Measurements from ENCODE around the gene OR10J1. TPM values are rescaled to one million over a fixed set of nuclear protein-coding genes. Genes with fewer than 3 reads are reported as not detected.
"Not testable (repeated sequence)": the region's sequence is repeated elsewhere in the genome, so short reads cannot be mapped to it uniquely, and the experiment has no call there.

The OR10J1 gene, protein sequence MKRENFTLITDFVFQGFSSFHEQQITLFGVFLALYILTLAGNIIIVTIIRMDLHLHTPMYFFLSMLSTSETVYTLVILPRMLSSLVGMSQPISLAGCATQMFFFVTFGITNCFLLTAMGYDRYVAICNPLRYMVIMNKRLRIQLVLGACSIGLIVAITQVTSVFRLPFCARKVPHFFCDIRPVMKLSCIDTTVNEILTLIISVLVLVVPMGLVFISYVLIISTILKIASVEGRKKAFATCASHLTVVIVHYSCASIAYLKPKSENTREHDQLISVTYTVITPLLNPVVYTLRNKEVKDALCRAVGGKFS
- under 1 TPM in 3 of 4 donors, not detected in 1; 0.03 to 0.06 (median 0.05) TPM for polyA plus RNA-seq (ENCODE audit: insufficient read length in 4 of 4)

DNA sequence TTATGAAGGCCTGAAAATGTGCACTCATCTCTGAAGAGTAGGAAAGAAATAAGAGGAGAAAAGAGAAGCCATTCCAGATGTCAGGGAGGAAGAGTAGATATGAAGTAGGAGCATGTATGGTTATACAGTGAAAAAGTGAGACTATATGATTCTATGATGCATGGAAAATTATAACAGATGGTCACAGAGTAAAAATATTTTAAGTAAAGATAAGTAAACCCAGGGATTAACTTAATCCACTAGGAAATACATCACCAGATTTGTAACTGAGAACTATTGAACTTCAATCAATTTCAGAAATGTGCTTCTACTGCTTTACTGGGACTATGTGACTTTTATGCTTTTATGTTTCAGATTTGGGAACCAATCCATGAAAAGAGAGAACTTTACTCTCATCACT lies at the start of gene OR10J1:
Gene OR10J1 (plus strand): TSS at position 301 of the 400 bp plus-strand sequence. CDS start 70 bp downstream, at position 371.
- DNase-seq (ENCODE audit: low read depth in 4 of 4, low spot score in 2 of 4), result no peak

DNA sequence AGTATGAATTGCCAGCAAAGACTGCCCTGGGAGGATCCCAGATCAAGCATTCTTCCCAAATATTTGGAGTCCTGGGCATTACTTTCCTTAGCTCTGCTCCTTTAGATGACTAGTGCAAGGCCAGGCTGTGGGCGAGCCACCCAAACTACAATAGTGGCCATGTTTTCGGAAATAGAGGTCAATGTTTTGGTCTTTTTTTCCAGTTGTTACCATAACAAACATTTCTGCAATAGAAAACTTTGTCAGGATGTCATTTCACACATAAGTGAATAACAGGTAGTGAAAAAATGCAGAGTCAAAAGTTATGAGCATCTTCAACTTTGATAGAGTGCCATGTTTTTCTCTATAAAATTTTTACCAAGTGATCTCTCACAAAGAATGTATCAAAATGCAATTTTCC lies 32.7 kb upstream of the OR10J1 start:
- DNase-seq (ENCODE audit: low read depth in 4 of 4, low spot score in 2 of 4), result no peak

DNA sequence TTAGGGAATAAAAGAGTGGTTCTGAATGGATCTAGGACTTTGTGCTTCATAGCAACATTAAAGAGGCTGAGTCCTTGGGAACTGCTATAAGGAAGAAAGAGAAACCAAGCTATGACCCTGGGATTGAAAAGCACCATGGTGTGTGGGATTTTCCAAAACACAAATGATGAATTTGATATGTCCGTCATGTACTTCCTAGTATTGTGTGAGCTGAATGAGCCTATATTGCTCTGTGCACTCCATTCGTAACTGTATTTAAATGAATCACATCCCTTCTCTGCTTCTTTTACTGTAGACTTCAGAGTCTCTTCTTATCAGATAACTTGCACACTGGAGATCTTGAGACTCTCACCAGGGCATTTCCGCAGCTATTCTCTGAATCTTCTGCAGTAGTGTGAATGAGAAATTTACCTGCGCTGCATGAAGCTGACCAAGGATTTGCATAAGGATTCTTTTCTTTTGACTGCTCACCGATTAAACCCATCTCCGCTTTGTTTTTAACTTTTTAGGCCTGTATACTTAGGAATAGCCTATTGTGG lies 30.6 kb upstream of the OR10J1 start:
- DNase-seq (ENCODE audit: low read depth in 4 of 4, low spot score in 2 of 4), result no peak

DNA sequence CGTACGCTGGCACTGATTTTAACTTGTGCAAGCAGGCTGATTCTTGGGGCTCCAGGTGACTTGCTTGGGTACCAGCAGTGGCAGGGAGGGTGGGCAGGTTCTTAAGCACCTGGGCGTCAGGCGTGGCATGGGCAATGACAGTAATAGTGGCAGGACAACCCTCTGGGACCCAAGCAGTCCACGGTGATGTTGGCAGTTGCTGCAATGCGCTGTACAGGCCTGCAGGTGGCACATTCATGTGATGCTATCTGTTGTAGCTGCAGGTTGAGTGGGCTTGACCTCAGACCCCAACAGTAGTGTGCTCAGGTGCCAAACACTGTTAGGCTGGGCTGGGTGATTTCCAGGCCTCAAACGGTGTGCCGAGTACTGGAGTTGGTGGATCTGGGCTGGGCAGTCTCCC lies 17.7 kb upstream of the OR10J1 start:
- DNase-seq (ENCODE audit: low read depth in 4 of 4, low spot score in 2 of 4), result no peak

DNA sequence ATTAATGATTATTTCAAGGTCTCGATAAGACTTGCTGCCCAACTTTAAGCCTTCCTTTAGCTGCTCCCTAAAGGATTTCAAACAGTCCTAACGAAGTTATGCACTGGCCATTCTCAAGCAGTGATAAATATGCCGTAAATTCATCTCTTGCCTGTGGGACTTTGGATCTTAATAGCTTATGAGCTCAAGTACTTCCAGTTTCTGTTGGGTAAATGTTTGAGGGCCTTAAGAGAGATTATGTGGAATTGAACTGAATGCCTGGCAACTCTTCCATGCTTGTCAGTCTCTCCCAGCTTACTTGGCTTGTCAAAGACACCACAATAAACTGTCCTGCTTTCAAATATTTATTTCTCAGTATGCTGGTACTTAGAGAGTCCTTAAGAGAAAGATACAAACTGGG lies 11.0 kb upstream of the OR10J1 start:
- DNase-seq (ENCODE audit: low read depth in 4 of 4, low spot score in 2 of 4), result no peak

DNA sequence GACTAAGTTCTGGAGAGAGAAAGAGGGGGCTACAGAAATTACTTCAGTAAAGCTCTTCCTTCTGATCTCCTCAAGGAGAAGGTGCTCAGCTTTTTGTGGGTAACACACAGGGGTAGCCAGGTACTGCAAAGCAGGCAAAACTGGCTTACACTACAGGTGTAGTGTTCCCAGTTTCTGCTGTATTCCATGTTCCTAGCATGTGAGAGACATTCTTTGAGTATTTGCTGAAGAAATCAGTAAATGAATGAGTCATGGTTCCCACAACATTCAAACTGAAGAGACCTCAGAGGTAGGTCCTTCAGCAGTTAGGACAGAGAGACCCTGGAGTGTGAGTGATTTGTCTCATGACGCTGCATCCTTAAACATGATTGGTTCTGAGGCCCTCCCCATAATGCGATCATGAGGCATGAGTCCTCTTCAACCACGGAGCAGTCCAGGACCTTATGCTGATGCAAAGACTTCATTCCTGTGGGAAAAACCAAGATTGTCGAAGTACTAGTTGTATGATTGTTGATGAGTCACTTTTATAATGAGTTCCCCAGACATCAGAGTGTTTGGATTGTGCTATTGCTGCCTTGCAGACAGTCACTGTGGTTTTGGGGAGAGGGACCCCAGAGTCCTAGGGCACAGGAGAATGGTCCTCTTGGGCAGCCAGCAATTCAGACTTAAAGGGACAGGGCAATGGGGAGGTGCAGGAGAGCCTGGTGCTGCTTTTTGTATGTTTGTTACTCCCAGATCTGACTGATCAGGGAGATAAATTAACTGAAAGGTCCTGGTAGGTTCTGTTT lies 10.3 kb upstream of the OR10J1 start:
- no peak for DNase-seq (ENCODE audit: low read depth in 4 of 4, low spot score in 2 of 4)

DNA sequence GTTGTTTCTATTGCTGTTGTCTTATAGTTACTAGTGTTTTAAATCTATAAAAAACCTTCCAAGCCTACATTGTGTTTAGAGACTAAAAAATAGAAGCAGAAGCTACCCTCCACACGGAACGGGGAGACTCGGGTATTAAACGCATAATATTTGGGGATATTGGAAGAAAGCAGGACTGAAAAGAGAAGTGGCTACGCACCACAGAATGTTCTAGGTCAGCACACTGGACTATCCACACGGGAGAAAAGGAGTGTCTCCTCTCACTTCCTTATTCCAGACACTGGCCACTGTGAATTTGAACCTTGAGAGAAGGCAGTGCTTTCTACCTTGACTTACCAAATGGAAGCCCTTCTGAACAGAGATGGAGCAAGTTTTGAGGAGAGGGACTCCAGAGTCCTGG lies 8.5 kb upstream of the OR10J1 start:
- no peak for DNase-seq (ENCODE audit: low read depth in 4 of 4, low spot score in 2 of 4)

DNA sequence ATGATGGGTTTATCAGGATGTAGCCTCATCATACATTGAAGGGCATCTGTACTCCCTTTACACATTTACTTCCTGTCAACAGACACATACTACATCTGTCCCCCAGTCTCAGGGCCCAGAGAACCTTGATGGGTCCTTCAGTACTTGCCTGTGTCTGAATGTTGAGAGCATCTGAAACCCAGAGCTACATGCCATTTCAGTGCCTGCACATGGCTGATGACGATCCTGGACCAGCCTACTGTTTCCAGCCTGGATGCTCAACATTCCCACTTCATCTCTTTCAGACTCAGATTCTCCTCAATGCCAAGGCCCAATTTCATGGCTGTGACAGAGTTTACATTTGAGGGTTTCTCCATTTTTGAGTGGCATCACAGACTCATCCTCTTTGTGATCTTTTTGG lies 7.6 kb upstream of the OR10J1 start, which contains the start of gene OR10J4:
Gene OR10J4 (plus strand): TSS at position 301 of the 400 bp plus-strand sequence.
- no peak for DNase-seq (ENCODE audit: low read depth in 4 of 4, low spot score in 2 of 4)

DNA sequence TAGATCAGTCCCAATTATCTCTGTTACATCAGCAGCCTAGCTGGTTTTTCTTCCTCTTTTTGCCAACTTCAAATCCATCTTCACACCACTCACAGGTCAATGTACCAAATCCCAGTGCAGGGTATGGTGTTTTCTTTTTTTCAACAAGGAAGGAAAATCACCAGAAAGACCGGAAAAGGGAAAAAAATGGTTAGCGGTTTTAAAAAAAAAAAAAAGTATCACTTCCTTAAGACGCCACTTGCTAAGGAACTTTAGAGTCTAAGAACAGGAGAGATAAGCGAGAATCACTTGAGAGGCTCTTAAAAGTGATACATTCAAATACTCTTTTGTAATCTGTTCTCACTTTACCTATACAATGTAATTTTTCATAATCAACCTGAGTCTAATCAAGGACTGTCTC lies 3.1 kb upstream of the OR10J1 start:
- no peak for DNase-seq (ENCODE audit: low read depth in 4 of 4, low spot score in 2 of 4)

DNA sequence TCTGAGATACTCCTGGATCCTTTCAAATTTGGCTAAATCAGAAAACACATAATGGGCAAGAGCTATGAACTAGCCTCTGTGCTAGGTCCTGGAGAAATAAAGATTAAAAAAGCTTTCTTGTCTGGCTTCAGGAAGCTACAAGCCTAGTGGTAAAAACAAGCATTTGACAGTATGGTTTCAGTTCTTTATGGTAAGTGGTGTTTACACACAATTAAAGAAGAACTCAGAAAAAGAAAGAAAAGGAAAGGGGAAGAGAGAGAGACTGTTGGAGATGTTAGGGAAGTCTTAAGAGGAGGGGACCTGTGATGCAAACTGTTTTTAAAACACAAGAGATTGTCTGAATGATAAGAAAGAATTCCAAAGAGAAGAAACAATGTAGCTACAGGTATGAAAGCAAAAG lies 1.8 kb downstream of the OR10J1 start:
- DNase-seq (ENCODE audit: low read depth in 4 of 4, low spot score in 2 of 4), result no peak

DNA sequence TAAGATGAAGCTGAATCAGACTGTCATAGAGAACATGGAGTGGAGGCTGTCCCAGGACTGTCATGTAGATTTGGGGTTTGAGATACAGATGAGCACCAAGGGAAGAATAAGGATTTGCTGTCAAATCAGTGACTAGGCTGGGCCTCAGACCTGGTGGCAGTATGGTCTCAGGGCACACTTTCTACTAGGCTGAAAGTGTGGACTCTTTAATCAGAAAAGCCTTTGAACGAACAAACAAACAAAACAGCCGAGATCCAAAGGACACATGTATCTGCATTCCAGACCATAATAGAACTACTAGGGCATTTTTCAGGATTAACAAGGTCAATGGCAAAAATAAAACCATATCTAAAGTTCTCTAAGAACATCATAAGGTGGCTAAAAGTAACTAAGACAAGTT lies 2.9 kb downstream of the OR10J1 start:
- DNase-seq (ENCODE audit: low read depth in 4 of 4, low spot score in 2 of 4), result no peak

DNA sequence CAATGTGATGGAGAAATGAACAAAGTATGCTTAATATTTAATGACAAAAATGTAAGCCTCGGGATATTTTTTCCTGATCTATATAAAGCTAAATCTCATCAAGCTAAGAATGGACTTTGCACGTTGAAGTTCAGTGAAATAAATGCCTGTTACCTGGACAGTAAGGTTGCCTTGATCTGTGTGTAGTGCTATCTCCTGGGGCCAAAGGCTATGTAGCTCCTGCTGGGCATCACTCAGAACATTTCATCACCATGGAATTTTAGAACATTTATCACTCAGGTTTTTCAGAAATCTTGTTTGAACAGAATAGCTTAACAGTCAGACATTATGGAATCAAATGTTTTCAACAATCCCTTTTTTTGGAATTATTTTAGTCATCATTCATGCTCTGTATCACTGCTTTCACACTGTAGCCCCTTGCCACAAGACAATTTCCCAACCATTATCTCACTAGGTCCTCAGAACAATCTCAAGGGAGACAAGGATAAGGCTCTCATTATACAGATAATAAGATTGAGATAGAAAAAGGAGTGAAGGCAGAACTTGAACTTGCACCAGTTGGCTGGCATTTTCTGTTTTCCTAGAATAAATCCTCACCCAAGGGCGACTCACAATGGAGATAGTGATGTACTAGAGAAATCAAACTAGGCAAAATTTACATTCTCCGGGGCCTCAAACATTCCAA lies 3.7 kb downstream of the OR10J1 start:
- no peak for DNase-seq (ENCODE audit: low read depth in 4 of 4, low spot score in 2 of 4)

DNA sequence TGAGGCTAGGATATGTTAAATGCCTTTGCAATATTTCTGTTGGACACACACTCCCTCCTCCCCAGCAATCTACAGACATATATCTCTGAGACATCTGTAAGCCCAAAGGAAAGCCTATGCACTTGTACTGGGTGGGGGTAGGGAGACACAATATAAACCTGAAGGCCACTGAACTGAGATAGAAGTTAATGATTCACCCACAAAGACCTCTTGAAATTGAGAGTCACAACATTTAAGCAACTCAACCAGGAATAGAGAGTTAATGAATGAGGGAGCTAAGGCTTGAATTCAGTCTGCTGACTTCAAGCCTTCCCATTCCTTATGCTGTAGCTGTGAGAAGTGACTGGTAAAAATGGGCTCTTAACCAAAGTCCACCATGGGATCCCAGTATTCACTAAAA lies 5.0 kb downstream of the OR10J1 start:
- DNase-seq (ENCODE audit: low read depth in 4 of 4, low spot score in 2 of 4), result peak in 2 of 4 donors; percentile 2 to 6

DNA sequence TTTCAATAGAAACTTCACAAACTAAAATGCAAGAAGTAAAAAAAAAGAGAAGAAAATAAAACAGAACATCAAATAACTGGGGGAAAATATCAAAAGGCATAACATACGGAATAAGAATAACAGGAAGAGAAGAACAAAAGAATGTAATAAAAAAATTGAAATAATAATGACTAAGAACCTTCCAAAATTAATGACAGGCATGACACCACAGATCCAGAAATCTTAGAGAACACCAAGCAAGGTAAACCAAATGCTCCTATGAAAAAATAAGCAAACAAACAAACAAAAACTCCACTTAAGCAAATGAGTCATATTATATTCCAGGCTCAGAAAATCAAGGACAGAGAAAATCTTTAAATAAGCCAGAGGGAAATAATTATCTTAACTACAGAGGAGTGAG lies 8.7 kb downstream of the OR10J1 start:
- DNase-seq (ENCODE audit: low read depth in 4 of 4, low spot score in 2 of 4), result no peak

DNA sequence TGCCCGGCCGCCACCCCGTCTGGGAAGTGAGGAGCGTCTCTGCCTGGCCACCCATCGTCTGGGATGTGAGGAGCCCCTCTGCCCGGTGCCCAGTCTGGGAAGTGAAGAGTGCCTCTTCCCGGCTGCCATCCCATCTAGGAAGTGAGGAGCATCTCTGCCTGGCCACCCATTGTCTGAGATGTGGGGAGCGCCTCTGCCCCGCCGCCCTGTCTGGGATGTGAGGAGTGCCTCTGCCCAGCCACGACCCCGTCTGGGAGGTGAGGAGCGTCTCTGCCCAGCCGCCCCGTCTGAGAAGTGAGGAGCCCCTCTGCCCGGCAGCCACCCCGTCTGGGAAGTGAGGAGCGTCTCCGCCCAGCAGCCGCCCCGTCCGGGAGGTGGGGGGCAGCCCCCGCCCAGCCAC lies 10.1 kb downstream of the OR10J1 start:
- not testable (repeated sequence) for DNase-seq (ENCODE audit: low read depth in 4 of 4, low spot score in 2 of 4)

DNA sequence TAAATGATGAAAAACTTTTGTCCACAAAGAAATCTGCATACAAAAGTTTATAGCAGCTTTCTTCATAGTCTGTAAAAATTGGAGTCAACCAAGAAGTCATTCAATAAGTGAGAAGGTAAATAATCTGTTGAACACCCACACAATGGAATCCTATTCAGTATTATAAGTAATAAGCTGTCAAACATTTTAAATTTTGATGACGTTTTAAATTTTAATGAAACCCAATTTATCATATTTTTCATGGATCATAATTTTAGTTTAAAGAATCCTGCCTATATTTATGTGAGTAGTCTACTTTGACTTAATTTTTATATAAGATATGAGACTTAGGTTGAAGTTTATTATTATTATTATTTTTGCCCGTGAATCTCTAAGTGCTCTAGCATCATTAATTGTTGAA lies 20.0 kb downstream of the OR10J1 start:
- no peak for DNase-seq (ENCODE audit: low read depth in 4 of 4, low spot score in 2 of 4)

DNA sequence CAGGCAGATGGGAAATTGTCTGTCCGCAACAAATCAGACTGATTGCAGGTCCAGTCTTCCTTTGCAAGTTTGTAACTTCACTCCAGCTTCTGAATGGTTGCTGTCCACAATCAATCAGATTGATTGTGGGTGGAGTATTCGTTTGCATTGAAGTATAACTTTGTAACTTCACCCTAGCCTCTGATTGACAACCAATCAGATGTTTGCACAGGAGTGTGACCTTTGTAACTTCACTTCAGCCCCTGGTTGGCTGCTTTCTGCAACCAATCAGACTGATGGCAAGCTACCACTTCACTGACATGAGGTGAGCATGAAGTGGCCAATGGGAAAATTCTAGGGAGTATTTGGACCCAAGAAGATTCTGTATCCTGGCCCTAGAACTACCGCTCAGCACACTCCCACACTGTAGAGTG lies 25.7 kb downstream of the OR10J1 start:
- DNase-seq (ENCODE audit: low read depth in 4 of 4, low spot score in 2 of 4), result no peak

DNA sequence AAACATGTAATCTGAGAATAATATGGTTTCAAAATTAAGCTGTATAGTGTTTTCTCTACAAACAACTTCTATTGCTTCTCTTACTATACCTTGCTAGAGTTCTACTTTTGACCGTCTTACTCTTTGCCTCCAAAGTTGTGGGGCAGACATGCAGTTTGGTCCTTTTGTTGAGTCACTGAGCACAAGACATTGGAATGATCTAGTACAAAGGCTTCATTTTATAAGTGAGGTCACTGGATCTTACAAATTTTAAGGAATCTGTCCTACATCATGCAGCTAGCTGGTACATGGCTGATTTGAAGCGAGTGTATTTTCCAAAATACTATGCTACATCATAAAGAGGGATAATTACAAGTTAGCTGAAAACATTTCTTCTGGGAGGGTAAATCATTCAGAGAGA lies 28.8 kb downstream of the OR10J1 start:
- DNase-seq (ENCODE audit: low read depth in 4 of 4, low spot score in 2 of 4), result no peak

DNA sequence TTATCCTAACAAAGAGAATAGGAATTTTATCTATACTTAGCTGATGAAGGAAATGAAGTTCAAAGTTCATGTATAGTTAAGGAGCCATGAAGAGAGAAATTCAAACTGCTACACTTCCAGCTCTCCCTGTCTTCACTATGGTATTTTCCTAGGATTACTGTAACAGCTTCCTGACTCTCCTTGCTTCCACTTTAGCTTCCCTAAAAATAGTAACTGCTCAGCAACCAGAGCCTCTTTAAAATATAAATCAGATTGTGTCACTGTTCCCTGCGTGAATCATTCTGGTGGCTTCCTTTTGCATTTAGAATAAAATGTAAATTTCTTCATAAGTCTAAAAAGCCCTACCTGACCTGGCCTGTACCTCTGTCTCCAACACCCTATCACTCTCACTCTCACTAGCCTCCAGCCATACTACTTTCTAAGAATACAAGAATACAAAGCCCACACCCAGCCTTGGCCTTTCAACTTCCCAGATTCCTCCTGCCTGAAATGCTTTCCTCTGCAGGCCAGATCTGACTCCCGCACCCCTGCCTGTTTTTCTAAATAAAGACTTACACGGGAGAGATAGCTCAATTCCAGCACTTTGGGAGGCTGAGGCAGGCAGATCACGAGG lies 30.5 kb downstream of the OR10J1 start:
- no peak for DNase-seq (ENCODE audit: low read depth in 4 of 4, low spot score in 2 of 4)

DNA sequence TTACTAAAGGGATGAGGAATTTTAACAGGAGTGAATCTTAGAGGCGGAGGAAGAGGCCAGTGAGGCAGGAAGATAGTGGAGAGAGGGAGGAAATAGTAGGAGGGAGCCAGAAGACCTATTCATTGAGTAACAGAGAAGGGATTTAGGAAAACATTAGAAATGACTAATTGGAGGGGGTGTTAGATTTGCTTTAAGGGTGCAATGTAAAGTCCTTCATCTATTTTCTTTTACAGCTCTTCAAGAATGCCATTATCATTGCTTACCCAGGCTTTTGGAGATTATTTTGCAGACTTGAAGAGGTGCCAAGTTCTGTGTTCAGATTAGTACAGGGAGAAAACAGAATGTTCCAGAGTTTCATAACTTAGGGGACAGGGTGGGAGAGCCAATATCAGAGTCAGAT lies 33.8 kb downstream of the OR10J1 start:
- DNase-seq (ENCODE audit: low read depth in 4 of 4, low spot score in 2 of 4), result no peak

DNA sequence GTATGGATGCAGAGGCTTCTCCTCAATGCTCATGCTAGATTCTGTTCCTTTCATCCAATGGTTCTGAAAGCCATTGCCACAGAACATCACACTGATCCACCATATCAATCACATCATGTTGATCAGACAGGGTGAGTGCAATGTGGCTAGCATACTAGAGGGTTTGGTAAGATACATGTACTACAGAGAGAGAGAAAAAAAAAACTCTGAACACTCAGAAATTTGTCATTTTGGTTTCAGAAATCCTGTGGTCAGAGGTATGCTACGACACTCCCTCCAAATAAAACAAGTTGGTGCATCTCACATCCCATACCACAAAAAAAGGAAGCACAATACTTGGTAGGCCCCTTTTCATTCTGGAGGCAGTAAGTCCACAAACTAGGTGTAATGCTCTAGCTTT lies 35.4 kb downstream of the OR10J1 start:
- no peak for DNase-seq (ENCODE audit: low read depth in 4 of 4, low spot score in 2 of 4)
